Measurements from ENCODE around the gene RREB1. TPM values are rescaled to one million over a fixed set of nuclear protein-coding genes. Genes with fewer than 3 reads are reported as not detected.

RREB1 gene
- total and polyA plus RNA-seq, 2 experiments from 2014 or later, result 8.5 to 25.5 TPM

DNA sequence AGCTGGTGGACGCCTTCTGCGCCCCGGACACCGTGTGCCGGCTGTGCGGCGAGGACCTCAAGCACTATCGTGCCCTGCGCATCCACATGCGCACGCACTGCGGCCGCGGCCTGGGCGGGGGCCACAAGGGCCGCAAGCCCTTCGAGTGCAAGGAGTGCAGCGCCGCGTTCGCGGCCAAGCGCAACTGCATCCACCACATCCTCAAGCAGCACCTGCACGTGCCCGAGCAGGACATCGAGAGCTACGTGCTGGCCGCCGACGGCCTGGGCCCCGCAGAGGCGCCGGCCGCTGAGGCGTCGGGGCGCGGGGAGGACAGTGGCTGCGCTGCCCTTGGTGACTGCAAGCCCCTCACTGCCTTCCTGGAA lies 122.5 kb downstream of the RREB1 start:
- no peak overlapping the region for H3K27ac ChIP-seq (ENCODE audit: low read depth)
- H4K20me1 ChIP-seq (replicated peaks; ENCODE audit: insufficient read depth), result no peaks in the 10 kb centered on the region
- TF ChIP-seq ZNF114 (CRISPR knock-in tag; IDR thresholded peaks at IDR 0.05), result no peak
- no peak for TF ChIP-seq JUNB (IDR thresholded peaks at IDR 0.05; ENCODE audit: unreplicated experiment)
- TF ChIP-seq, protein P1, sequence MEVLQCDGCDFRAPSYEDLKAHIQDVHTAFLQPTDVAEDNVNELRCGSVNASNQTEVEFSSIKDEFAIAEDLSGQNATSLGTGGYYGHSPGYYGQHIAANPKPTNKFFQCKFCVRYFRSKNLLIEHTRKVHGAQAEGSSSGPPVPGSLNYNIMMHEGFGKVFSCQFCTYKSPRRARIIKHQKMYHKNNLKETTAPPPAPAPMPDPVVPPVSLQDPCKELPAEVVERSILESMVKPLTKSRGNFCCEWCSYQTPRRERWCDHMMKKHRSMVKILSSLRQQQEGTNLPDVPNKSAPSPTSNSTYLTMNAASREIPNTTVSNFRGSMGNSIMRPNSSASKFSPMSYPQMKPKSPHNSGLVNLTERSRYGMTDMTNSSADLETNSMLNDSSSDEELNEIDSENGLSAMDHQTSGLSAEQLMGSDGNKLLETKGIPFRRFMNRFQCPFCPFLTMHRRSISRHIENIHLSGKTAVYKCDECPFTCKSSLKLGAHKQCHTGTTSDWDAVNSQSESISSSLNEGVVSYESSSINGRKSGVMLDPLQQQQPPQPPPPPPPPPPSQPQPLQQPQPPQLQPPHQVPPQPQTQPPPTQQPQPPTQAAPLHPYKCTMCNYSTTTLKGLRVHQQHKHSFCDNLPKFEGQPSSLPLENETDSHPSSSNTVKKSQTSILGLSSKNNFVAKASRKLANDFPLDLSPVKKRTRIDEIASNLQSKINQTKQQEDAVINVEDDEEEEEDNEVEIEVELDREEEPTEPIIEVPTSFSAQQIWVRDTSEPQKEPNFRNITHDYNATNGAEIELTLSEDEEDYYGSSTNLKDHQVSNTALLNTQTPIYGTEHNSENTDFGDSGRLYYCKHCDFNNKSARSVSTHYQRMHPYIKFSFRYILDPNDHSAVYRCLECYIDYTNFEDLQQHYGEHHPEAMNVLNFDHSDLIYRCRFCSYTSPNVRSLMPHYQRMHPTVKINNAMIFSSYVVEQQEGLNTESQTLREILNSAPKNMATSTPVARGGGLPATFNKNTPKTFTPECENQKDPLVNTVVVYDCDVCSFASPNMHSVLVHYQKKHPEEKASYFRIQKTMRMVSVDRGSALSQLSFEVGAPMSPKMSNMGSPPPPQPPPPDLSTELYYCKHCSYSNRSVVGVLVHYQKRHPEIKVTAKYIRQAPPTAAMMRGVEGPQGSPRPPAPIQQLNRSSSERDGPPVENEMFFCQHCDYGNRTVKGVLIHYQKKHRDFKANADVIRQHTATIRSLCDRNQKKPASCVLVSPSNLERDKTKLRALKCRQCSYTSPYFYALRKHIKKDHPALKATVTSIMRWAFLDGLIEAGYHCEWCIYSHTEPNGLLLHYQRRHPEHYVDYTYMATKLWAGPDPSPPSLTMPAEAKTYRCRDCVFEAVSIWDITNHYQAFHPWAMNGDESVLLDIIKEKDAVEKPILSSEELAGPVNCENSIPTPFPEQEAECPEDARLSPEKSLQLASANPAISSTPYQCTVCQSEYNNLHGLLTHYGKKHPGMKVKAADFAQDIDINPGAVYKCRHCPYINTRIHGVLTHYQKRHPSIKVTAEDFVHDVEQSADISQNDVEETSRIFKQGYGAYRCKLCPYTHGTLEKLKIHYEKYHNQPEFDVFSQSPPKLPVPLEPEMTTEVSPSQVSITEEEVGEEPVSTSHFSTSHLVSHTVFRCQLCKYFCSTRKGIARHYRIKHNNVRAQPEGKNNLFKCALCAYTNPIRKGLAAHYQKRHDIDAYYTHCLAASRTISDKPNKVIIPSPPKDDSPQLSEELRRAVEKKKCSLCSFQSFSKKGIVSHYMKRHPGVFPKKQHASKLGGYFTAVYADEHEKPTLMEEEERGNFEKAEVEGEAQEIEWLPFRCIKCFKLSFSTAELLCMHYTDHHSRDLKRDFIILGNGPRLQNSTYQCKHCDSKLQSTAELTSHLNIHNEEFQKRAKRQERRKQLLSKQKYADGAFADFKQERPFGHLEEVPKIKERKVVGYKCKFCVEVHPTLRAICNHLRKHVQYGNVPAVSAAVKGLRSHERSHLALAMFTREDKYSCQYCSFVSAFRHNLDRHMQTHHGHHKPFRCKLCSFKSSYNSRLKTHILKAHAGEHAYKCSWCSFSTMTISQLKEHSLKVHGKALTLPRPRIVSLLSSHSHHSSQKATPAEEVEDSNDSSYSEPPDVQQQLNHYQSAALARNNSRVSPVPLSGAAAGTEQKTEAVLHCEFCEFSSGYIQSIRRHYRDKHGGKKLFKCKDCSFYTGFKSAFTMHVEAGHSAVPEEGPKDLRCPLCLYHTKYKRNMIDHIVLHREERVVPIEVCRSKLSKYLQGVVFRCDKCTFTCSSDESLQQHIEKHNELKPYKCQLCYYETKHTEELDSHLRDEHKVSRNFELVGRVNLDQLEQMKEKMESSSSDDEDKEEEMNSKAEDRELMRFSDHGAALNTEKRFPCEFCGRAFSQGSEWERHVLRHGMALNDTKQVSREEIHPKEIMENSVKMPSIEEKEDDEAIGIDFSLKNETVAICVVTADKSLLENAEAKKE (CRISPR knock-in tag; IDR thresholded peaks at IDR 0.05), result no peak
- no peak for TF ChIP-seq CREB1 (CRISPR knock-in tag; IDR thresholded peaks at IDR 0.05; ENCODE audit: low read depth)
- TF ChIP-seq EZH2phosphoT487 (IDR thresholded peaks at IDR 0.05; ENCODE audit: unreplicated experiment), result no peak
- TF ChIP-seq, protein P2, sequence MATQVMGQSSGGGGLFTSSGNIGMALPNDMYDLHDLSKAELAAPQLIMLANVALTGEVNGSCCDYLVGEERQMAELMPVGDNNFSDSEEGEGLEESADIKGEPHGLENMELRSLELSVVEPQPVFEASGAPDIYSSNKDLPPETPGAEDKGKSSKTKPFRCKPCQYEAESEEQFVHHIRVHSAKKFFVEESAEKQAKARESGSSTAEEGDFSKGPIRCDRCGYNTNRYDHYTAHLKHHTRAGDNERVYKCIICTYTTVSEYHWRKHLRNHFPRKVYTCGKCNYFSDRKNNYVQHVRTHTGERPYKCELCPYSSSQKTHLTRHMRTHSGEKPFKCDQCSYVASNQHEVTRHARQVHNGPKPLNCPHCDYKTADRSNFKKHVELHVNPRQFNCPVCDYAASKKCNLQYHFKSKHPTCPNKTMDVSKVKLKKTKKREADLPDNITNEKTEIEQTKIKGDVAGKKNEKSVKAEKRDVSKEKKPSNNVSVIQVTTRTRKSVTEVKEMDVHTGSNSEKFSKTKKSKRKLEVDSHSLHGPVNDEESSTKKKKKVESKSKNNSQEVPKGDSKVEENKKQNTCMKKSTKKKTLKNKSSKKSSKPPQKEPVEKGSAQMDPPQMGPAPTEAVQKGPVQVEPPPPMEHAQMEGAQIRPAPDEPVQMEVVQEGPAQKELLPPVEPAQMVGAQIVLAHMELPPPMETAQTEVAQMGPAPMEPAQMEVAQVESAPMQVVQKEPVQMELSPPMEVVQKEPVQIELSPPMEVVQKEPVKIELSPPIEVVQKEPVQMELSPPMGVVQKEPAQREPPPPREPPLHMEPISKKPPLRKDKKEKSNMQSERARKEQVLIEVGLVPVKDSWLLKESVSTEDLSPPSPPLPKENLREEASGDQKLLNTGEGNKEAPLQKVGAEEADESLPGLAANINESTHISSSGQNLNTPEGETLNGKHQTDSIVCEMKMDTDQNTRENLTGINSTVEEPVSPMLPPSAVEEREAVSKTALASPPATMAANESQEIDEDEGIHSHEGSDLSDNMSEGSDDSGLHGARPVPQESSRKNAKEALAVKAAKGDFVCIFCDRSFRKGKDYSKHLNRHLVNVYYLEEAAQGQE (IDR thresholded peaks at IDR 0.05; ENCODE audit: unreplicated experiment), result no peak
- no peak for TF ChIP-seq STAT1 (IDR thresholded peaks at IDR 0.05; ENCODE audit: unreplicated experiment)
- no peak for TF ChIP-seq ZNF331 (CRISPR knock-in tag; IDR thresholded peaks at IDR 0.05; ENCODE audit: low read depth)
- TF ChIP-seq, protein P3, sequence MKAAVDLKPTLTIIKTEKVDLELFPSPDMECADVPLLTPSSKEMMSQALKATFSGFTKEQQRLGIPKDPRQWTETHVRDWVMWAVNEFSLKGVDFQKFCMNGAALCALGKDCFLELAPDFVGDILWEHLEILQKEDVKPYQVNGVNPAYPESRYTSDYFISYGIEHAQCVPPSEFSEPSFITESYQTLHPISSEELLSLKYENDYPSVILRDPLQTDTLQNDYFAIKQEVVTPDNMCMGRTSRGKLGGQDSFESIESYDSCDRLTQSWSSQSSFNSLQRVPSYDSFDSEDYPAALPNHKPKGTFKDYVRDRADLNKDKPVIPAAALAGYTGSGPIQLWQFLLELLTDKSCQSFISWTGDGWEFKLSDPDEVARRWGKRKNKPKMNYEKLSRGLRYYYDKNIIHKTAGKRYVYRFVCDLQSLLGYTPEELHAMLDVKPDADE (IDR thresholded peaks at IDR 0.05), result no peak
- no peak for TF ChIP-seq EZH2 (IDR thresholded peaks at IDR 0.05; ENCODE audit: low read depth, unreplicated experiment)
- TF ChIP-seq POLR2AphosphoS5 (IDR thresholded peaks at IDR 0.05; ENCODE audit: low read depth), result no peak
- TF ChIP-seq, protein P4, sequence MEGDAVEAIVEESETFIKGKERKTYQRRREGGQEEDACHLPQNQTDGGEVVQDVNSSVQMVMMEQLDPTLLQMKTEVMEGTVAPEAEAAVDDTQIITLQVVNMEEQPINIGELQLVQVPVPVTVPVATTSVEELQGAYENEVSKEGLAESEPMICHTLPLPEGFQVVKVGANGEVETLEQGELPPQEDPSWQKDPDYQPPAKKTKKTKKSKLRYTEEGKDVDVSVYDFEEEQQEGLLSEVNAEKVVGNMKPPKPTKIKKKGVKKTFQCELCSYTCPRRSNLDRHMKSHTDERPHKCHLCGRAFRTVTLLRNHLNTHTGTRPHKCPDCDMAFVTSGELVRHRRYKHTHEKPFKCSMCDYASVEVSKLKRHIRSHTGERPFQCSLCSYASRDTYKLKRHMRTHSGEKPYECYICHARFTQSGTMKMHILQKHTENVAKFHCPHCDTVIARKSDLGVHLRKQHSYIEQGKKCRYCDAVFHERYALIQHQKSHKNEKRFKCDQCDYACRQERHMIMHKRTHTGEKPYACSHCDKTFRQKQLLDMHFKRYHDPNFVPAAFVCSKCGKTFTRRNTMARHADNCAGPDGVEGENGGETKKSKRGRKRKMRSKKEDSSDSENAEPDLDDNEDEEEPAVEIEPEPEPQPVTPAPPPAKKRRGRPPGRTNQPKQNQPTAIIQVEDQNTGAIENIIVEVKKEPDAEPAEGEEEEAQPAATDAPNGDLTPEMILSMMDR (conservative IDR thresholded peaks at IDR 0.05; ENCODE audit: low read depth in 2 of 2), result no peak
- TF ChIP-seq NANOG (IDR thresholded peaks at IDR 0.05; ENCODE audit: borderline replicate concordance), result no peak
- H3K27me3 ChIP-seq (ENCODE audit: insufficient read depth), result no peaks in the 10 kb centered on the region
- no peak overlapping the region for H3K4me3 Mint-ChIP-seq
- H3K9me2 ChIP-seq (ENCODE audit: insufficient read depth), result no peaks in the 10 kb centered on the region
- no peaks in the 10 kb centered on the region for H3F3A ChIP-seq (replicated peaks; ENCODE audit: low read depth)
- H3K4me1 ChIP-seq (ENCODE audit: insufficient read depth), result no peaks in the 10 kb centered on the region
- ATAC-seq (no peak), DNase-seq (ENCODE audit: low spot score) (no peak)
- no peak overlapping the region for H3K4me3 ChIP-seq
- H3K4me2 ChIP-seq, result no peak overlapping the region
- H3K27me3 Mint-ChIP-seq (ENCODE audit: insufficient read depth, low read depth, poor library complexity), result peaks cover 4% of the 10 kb centered on the region
- H3K27ac Mint-ChIP-seq, result no peak overlapping the region
- no peak overlapping the region for H2AFZ ChIP-seq
- no peaks in the 10 kb centered on the region for H3K9me3 Mint-ChIP-seq
- no peaks in the 10 kb centered on the region for H3K79me2 ChIP-seq (replicated peaks; ENCODE audit: insufficient read depth)
- H3K4me1 Mint-ChIP-seq, result peaks cover 4% of the 10 kb centered on the region; the same call in 1 of the 3 replicates
- H3K36me3 ChIP-seq (ENCODE audit: insufficient read depth), result no peaks in the 10 kb centered on the region; the same call in 1 of the 2 replicates
- H3K36me3 Mint-ChIP-seq (ENCODE audit: low read depth), result peaks cover 45% of the 10 kb centered on the region

Data from GM23338 (cell line).